Chondrocyte (in vitro differentiated cells): ENCODE results near the gene EIF4E1B. TPM values are rescaled to one million over a fixed set of nuclear protein-coding genes. Genes with fewer than 3 reads are reported as not detected.

ENCODE experiments used
- DNase-seq: peaks from one replicate; pipeline ENCODE4 v3.0.0; 2021; ENCODE audit warnings: mixed read lengths, low spot score
- H3K27ac Mint-ChIP-seq: one replicate; pipeline ENCODE4 v1.8.0; 2021; ENCODE audit warnings: mild to moderate bottlenecking, moderate library complexity, mixed read lengths; ENCODE audit not compliant: unreplicated experiment
- H3K27me3 Mint-ChIP-seq: 2 replicates; pipeline ENCODE4 v1.8.0; 2021; ENCODE audit warnings: low read depth, mixed read lengths
- H3K36me3 Mint-ChIP-seq: 2 replicates; pipeline ENCODE4 v1.8.0; 2021; ENCODE audit warnings: low read depth, mixed read lengths
- H3K4me1 Mint-ChIP-seq: 2 replicates; pipeline ENCODE4 v1.8.0; 2021; ENCODE audit warnings: low read depth, mild to moderate bottlenecking, mixed read lengths
- H3K4me3 Mint-ChIP-seq: one replicate; pipeline ENCODE4 v1.8.0; 2021; ENCODE audit warnings: mild to moderate bottlenecking, moderate library complexity, mixed read lengths; ENCODE audit not compliant: unreplicated experiment
- H3K9me3 Mint-ChIP-seq: 2 replicates; pipeline ENCODE4 v1.8.0; 2021; ENCODE audit warnings: low read depth, mixed read lengths
- total RNA-seq: library from RNA; stranded (reverse); gene quantifications from 3 replicates; pipeline ENCODE4 v1.2.1, GENCODE V29; 2021
- TF ChIP-seq, protein P1 (sequence below): fragments of 200-600 bp; sonication (generic); IDR thresholded peaks from 2 replicates; pipeline ENCODE4 v1.5.0; 2021; ENCODE audit warnings: antibody characterized with exemption, mild to moderate bottlenecking, moderate library complexity

The EIF4E1B gene
- total RNA-seq, 1 donor from 2014 or later, result not detected

DNA sequence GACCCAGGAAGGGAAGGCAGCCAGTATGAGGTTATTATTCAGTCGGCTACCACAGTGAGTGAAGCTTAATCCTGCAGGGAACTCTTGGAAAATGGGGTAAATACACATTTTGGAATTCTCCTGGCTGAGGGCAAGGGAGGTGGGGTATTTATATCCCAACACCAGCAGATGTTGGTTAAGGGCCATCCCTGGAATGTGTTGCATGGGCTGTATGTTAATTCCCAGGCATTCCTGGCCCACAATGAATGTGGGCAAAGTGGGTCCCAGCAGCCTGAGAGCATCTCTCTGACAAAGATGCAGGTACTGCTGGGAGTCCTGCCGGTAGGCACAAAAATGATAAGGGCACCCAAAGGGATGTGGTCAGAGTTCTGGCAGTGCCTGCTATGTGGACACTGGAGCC lies 17.6 kb upstream of the EIF4E1B start:
- Mint-ChIP-seq H3K4me3 (no peak overlapping the region), H3K9me3 (no peaks in the 10 kb centered on the region), H3K36me3 (no peaks in the 10 kb centered on the region), H3K27me3 (peaks cover 17% of the 10 kb centered on the region), H3K4me1 (peaks cover 20% of the 10 kb centered on the region), H3K27ac (no peak overlapping the region)
- TF ChIP-seq, protein P1, sequence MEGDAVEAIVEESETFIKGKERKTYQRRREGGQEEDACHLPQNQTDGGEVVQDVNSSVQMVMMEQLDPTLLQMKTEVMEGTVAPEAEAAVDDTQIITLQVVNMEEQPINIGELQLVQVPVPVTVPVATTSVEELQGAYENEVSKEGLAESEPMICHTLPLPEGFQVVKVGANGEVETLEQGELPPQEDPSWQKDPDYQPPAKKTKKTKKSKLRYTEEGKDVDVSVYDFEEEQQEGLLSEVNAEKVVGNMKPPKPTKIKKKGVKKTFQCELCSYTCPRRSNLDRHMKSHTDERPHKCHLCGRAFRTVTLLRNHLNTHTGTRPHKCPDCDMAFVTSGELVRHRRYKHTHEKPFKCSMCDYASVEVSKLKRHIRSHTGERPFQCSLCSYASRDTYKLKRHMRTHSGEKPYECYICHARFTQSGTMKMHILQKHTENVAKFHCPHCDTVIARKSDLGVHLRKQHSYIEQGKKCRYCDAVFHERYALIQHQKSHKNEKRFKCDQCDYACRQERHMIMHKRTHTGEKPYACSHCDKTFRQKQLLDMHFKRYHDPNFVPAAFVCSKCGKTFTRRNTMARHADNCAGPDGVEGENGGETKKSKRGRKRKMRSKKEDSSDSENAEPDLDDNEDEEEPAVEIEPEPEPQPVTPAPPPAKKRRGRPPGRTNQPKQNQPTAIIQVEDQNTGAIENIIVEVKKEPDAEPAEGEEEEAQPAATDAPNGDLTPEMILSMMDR, result no peak
- no peak for DNase-seq

DNA sequence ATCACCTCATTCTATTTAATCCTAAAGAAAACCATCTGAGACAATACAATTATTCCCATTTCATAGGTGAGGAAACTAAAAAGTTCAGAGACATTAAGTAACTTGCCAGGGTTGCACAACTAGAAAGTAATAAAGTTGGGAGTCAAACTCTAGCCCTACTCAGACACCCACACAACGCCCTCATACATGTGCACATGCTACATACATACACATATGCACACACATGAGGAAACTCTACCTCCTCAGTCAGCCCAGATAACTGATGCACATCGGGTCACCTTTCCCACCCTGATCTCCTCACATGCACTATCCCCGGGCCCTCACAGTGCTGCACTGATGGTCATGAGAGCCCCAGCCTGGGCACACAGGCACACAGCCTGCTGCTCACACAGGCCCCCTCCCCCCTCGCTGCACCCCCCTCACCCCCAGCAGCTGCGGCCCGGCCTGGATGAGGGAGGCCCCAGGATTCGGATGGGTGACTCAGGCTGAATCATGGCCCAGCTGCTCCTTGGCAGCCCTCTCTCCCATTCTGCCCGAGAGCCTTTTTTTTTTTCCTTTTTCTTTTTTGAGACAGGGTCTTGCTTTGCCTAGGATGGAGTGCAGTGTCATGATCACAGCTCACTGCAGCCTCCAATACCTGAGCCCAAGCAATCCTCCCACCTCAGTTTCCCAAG lies 15.5 kb upstream of the EIF4E1B start:
- Mint-ChIP-seq H3K4me1 (peaks cover 13% of the 10 kb centered on the region), H3K27me3 (peaks cover 22% of the 10 kb centered on the region), H3K27ac (peak overlapping the region; percentile 32), H3K9me3 (no peaks in the 10 kb centered on the region), H3K36me3 (no peaks in the 10 kb centered on the region), H3K4me3 (no peak overlapping the region)
- DNase-seq, result no peak
- TF ChIP-seq, protein P1, result no peak

DNA sequence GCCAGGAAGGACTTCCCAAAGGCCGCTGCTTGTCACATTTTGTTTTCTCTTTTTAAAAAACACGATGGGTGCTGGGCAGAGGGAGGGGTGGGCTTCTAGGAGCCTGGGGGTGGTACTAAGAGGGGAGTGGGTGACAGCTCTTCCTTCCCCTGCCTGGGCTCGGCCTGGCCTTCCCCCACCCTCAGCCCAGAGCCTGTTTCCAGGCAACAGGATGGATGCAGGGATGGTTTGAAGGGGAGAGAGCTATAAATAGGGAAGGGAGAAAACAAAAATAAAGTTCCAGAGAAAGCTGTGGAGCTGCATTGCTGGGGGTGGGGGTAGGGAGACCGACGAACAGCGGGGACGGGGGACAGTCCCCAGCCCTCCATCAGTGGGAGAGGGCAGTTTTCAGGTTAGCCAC lies 14.0 kb upstream of the EIF4E1B start:
- Mint-ChIP-seq H3K4me3 (no peak overlapping the region), H3K4me1 (peaks cover 20% of the 10 kb centered on the region), H3K9me3 (no peaks in the 10 kb centered on the region), H3K27me3 (peaks cover 28% of the 10 kb centered on the region), H3K36me3 (no peaks in the 10 kb centered on the region), H3K27ac (no peak overlapping the region)
- DNase-seq, result no peak
- TF ChIP-seq, protein P1, result no peak

- Mint-ChIP-seq H3K9me3 (no peaks in the 10 kb centered on the region), H3K27ac (no peak overlapping the region), H3K27me3 (peaks cover 31% of the 10 kb centered on the region), H3K4me1 (peaks cover 20% of the 10 kb centered on the region), H3K36me3 (no peaks in the 10 kb centered on the region), H3K4me3 (peak overlapping the region; percentile 16)
- TF ChIP-seq, protein P1, result no peak
- no peak for DNase-seq
Observed at GRCh38 chr5:176618783-176619182, 11.7 kb upstream of the EIF4E1B start.

GRCh38 chr5:176619203-176619568 lies 11.3 kb upstream of the EIF4E1B start:
- Mint-ChIP-seq H3K27me3 (peaks cover 35% of the 10 kb centered on the region), H3K4me1 (peaks cover 16% of the 10 kb centered on the region), H3K4me3 (peak overlapping the region; percentile 16), H3K36me3 (no peaks in the 10 kb centered on the region), H3K27ac (no peak overlapping the region), H3K9me3 (no peaks in the 10 kb centered on the region)
- DNase-seq, result no peak
- TF ChIP-seq, protein P1, result peak; percentile 65
